Effector CD8-positive, alpha-beta T cell (primary cell): ENCODE results near the gene HSD11B2.

Experiments
- DNase-seq: peaks from one replicate; lab custom pipeline; 2025; lab: John Stamatoyannopoulos, UW

The HSD11B2 gene

DNA sequence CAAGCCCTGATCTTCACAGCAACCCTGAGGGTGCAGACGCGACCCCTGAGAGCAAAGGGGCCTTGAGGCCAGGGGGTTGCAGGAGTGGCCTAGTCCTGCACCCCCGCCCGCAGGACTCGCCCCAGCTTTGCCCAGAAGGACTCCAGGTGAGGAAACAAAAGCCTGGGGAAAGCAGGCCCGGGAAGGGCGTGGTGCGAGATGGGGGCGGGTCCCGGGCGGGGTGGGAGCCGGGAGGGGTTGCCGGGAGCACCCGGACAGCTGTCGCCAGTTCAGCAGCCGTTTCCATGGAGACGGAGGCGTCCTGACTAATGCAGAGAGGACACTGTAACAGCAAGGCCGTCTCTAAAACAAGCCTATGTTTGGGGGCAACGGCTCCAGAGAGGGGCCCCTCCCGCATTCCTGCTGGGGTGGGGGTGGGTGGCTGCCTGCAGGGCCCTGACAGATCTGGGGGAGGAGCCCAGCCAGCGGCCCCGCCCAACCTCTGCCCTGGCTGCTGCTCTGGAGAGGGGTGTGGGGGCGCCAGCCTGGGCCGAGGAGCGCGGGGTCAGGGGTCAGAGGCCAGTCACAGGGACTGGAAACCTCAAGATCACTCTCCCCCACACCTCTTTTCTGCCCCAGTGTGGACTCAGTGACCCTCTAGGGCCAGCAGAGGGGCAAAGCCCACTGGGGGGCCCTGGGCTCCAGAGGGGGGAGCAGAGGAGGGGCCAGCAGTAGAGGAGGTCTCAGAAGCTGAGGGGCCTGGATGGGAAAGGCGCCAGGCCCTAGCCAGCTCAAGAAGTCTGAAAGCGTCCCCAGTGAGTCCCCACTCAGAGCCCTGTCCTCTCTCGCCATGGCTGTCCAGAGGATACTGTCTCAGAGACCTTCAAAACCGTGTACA is 34.5 kb upstream of the HSD11B2 start:
- no peak for DNase-seq

DNA sequence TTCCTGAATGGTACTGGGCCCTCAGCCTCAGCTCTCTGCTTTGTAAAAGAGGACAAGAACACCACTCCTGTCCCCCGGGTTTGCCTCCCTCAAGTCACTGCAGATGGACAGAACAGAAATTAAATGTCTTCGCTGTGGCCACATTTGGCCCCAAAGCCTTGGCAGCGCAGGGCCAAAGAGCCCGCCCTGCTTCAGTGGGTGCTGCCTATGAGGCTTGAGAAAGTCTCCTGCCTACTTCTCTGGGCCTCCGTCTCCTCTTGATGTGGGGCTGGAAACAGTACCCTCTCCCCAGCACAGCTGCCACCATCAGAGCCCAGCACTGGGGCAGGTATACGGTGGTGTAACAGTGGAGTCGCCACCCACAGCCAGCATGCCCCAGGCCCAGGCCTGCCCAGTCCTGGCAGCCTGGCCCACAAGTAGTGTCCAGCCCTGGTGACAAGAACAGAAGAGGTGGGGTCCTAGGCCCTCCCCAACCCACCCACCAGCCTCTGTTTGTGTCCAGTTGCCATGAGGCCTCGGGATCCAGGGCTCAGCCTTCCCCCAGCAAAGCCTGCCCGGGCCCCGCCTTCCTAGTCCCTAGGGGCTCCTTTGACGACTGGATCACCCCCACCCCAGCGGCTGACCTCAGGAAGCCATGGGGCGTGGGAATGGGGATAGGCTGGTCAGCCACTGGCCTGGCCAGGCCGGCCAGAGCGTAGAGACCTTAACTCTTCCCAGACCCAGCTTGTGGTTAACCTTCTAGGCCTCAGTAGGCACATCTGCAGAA is 33.7 kb upstream of the HSD11B2 start:
- no peak for DNase-seq

DNA sequence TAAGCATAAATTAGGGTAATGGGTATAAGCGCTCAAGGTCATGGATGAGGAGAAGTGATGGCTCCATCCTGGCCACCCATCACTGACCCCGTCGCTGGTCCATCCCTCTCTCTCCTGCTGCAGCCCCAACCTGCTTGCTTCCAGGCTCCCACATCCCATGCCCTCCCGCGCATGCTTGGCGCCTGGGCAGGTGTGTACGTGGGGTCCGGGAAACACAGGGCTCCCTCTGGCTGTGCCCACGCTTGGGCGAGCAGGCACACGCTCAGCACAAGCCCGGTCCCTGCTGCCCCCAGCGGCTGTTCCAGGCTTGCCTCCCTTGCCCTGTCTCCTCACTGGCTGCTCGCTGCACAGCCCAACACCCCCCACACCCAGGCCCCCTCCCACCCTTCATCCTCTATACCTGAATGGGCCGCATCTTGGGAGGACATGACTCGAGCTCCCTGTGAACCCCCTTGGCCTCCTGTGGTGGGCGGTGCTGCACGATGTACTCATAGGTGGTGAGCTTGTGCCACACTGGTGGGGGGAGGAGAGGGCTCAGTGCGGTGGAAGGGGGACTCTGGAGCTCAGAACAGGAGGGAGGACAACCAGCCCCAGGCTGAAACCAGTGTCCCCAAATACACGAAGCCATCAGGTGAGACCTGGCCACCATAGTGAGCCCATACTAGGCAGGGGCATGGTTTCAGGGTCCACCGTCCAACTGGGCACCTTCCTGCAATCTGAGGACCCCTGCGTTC is 32.9 kb upstream of the HSD11B2 start:
- no peak for DNase-seq

DNA sequence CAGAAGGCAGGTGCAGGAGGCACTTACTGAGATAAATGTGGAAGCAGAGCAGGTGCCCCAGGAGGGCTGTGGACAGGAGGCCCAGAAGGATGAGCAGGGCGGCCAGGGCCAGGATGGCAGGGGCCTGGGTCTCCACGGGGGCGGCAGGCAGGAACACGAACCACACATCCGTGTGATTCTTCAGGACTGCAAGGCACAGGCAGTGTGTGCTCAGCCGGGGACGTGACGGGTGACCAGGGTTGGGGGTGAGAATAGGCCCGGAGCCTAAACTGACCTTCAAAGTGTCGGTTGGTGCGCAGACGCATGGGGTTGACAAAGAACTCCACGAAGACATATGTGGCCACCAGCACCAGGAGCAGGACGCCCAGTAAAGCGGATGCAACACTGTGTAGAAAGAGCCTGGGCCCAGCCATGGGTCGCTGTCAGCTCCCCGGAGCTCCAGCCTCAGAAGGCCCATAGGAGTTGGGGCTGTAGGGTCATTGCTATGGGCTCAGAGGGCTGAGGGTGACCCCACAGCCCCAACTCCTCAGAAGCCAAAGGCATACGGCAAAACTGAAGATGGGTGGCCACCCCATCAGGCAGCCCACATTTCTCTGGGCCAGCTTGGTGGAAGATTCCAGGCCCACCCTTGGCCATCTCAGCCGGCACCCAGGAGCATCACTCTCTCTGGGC is 32.2 kb upstream of the HSD11B2 start:
- DNase-seq = no peak

DNA sequence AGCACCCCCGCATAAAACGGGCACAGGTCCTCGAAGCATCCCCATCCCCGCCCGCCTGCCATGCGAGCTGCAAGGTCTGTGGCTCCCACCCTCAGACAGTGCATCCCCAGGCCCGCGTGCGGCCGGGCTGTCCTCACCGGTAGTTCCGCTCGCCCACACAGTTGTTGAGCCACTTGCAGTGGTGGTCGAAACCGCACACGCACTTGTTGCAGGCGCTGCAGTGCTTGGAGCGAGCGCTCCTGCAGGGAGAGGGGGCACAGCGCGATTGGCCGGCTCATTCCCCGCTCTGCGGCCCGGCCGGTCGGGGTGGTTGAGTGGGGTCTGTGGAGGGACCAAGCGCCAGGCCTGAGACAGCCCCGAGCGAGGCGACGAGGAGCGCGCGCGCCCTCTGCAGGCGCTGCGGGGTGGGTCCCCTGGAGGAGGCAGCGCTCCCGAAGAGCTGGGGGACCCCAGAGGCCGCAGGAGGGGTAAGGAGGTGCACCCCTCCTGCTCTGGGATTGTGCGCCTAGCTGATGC is 31.6 kb upstream of the HSD11B2 start:
- peak; percentile 9 for DNase-seq

DNA sequence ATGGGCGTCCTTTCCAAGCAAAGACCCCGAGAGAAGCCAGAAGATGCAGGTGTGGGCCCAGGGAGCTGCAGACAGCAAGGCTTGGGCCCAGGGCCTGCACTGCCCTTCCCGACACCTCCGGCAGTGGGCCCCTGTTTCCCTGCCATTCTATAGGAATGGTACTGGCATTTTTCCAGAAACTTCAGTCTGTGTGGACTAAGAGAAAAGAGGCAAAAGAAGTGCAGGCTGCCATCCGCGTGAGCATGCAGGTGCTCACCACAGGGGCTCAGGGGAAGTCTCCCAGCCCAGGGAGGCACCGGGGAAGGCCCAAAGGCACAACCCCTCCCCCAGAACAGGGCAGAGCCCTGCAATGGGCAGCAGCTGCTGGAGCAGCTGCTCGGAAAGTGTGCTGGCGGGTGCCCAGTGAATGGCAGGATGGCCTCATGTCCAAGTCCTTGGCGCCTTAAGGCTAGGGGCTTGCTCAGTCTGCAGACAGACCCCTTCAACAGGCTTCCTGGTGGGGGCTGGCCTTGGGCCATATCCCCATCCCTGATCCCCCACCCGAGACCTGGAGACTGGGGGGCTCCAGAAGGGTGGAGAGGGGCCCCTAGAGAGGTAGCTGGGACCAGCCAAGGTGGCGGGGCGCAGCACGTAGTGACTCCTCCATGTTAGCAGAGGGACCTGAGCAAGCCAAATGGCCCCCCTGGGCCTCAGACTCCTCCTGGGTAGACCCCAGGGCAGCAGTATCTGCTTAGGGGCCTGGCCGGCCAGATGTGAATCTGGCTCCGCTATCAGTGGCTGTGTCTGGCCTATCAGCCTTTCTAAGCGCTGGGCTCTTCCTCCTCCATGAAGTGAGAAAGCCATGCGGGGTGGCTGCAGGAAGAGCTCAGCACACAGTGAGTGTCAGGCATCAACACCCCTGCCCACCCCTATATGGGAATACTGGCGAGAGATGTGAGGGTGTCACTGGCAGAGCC is 30.9 kb upstream of the HSD11B2 start:
- DNase-seq = no peak

DNA sequence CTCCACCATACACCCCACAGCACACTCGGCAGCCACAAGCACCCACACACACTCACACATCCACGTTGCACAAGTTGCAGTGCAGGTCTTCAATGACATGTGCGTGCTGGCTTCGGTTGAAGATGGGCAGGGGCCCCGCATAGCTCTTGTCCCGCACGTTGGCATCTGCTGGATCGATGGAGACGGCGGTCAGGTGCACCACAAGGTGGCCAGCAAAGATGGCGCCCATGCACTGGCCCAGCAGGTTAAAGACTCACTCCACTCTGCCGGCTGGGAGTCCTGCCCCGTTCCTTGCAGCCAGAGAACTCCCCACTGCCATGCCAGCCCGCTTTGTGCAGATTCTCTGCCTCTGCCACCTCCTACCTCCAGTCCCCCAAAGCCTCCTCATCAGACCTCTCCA is 30.0 kb upstream of the HSD11B2 start:
- no peak for DNase-seq

DNA sequence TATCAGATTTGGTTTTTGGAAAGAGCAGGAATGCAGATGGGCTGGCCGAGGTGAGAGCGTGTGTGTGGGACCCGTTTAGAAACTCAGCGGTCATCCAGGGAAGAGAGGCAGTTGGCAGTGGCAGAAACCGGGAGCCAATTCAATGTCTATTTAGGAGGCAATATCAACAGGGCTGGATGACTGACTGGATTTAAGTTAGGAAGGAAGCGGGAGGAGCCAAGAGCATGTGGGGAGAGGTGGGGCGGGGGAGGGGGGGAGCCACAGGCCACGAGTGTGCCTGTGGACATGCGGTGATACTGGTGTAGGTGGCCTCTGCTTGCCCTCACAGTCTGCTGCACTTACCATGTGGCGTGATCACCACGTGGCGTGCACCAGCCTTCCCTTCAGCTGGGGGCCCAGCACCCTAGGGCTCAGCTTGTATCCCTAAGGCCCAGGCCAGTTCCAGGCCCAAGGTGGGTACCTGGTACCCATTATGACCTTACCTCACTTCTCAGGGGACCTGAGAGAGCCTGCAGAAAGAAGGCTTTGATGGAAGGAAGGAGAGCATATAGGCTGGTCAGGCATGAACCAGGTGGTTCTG is 26.9 kb upstream of the HSD11B2 start:
- DNase-seq = no peak

DNA sequence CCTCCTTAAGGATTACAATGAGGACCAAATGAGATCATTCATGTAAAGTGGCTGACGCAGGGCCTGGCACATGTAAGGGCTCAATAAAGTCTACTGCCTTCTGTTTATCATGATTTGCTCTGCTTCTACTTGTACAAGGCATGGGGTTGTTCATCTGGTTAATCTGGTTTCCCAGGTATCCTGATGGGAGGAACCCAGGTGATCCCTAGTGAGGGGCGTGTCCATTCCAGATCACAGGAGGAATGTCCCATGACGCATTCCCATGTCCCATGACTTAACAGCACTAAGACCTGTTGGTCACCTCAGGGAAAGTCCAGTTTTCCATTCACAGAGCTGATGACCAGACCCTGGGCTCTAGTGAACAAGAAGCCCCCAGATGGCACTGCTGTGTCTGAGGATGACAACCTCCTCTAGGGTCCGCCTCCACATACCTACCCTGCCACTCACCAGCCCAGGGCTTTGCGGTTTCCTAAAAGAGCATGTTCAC is 26.1 kb upstream of the HSD11B2 start:
- DNase-seq = no peak

DNA sequence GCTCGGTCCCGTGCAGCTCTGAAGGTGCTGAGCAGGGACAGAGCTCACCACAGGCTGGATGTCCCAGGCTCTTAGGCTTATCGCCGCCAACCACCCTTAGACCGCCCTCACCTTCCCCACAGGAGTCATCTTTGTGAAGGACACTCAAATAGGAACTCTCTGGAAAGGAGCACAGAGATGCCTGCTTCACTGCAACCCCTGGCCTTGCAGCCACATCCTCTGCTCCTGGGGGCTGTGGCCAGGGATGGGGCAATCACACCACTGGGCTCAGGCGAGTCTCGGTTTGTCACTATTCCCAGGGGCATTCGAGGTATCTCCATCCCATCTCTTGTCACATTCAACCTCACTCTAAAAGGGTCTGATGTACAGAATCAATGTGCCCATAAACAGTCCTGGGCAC is 25.6 kb upstream of the HSD11B2 start:
- no peak for DNase-seq

DNA sequence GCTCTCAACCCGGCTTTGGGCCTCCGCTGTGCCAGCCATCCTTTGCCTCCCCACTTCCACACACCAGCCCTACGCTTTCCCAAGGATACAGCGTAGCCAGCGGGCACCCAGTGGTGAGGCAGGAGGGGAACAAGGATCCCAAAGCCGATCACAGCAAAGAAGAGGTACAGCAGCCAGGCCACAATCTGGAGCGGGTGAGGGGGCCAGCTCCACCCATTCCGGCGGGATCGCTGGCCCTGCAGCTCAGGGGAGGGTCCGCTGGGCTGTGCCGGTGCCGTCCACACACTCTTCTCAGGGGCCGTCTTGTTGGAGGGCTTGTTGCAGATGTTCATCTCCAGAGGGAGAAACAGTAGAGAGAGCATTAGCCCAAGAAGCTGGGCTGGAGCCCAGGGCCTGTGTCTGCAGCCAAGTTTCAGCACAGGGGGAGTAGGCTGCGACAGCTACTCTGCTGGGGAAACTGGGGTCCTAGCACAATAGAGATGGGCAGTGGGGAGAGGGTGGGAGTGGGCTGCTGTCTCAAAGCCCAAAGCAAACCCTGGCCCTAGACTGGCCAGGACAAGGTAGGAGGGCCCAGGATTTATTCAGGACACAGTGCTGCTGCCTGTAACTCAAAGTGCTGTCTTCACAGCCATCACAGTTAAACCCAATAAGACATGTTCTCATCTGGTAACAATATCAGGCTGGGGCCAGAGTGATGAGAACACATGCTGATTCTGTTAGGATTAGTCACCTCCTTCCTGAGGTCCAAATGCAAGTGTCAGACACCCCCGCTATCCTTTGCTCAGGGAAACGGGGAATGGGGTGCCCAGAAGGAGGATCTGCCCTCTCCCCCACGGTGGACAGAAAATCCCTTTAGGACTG is 24.6 kb upstream of the HSD11B2 start:
- no peak for DNase-seq

DNA sequence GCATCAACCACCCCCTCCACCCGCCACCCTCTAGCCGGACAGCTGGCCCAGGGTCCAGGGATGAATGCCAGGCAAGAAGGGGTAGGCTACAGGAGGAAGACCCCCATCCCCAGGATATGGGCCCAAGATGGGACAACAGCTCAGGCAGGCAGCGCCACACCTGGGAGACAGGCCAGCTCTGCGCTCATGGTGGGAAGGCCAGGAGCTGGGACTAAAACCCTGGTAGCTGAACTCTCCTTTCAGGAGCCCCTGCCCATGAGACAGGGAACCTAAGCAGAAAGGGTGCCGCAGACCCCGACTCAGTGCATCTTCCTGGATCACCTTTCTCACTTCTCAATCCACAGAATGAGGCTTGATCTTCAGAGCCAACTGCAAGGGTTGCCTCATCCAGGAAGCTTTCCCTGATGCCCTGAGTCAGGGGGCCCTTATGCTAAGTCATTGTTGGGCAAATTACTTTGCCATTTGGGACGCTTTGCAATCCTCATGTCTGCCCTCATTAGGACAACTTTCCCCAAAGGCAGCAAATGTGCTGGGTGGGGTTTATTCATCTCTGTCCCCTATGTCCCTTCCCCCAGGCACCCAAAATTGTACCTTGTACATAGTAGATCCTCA is 23.6 kb upstream of the HSD11B2 start:
- no peak for DNase-seq

DNA sequence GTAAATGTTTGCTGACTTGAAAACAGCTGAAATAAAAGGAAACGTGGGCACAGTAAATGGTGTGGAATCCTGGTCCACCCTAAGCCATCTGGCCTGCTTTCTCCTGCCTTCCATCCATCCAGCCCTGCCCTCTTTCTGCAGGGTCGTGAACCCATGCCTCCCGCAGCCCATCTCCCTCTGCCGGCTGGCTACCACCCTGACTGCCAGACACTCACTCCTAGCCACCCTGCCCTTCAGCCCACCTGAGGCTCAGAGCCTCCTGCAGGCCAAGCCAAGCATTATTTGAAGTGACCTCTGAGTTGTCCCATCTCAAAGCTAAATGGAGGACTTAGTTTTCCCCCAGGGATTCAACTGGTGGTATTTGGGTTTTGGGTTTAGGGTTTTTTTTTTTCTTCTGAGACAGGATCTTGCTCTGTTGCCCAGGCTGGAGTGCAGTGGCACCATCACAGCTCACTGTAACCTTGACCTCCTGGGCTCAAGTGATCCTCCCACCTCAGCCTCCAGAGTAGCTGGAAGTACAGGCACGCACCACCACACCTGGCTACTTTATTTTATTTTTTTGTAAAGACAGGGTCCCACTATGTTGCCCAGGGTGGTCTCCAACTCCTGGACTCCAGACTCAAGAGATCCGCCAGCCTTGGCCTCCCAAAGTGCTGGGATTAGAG is 23.0 kb upstream of the HSD11B2 start:
- DNase-seq = no peak

DNA sequence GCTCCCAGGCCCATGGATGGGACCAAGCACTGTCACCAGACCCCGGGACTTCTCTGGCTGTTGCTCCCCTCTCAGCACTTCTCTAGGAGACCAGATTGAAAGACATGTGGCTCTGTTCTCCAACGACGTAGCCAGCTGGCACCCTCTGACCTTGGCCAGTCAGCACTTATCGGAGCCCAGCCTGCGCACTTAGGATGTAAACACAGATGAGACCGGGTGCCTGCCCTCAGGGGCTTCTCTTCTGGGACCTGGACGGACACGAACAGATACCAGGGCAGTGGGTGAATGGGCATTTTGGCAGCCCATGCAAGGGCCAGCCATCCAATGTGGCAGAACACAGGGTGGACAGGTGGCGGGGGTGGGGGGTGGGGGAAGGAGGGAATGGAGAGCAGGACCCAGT is 21.3 kb upstream of the HSD11B2 start:
- no peak for DNase-seq

DNA sequence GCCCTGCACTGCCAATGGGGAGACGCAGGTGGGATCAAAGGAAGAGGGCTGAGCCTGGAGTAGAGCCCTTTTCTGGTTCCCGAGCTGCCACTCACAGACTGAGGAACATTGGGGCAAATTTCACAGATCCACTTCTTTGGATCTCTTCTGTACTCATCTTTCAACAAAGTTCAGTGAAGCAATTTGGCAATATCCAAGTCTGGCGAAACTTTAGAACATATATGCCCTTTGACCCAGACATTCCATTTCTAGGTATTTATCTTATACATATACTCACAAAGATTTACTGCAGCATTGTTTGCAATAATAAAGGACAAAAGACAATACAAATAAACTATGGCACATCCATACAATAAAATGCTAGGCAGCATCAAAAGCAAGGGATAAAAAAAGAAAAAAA is 19.6 kb upstream of the HSD11B2 start:
- DNase-seq = no peak

DNA sequence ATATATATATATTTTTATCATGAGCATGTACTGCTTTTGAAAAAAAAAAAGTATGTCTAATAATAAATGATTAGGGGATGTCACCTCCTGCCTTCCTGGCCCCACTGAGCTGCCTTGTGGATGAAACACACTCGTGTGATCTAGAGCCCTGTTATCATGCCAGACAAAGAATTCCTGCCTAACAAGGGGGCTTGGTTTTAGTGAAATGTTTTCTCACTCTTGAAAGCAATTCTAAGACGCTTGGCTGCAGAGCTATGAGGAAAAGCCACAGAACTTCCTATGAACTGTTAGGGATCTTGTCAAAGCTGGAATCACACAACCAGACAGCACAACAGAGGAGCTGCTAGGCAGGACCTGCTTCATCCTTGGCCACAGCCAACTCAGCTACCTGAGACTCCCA is 18.6 kb upstream of the HSD11B2 start:
- DNase-seq = no peak

DNA sequence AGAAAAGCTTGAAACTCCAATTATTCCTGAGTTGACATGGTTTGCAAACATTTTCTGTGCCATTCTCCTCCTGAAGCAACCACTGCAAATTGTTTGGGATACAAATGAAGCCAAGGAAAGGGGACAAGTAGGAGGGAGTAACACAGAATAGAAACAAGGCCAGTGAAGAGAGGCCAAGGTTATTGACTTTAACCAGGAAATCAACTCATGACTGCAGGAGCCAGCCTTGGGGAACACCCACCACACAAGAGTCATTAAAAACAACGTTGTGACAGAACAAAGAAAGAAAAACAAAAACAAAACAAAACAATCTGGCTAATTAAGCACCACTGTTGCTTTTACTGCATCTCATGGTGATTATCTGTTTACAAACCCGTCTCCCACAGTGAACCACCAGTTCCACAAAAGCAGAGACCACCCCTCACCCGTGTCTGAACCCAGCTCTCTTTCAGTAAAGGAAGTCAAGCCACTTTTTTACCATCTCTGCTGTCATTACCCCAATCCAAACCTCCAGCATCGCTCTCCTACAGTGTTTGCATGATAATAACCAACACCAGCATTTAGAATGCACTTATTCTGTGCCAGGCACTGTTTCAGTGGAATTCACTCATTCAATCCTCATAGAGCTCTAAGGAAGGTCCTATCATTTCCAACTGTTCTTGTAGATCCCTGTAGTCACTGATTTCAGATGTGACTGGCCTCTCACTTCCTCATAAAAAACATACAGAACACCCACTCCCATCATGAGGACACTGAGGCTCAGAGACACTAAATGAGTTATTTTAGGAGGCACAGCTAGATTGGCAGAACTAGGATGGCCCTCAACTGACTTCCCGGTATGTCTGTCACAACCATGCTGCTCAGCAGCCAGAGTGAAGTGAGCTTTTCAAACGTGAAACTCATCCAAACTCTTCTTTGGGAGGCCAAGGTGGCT is 16.7 kb upstream of the HSD11B2 start:
- no peak for DNase-seq
